HG03064 (cell line): ENCODE data around the gene ADAMTSL1.

Experiments
- ATAC-seq: cut with Tn5 transposase; IDR thresholded peaks from one replicate; pipeline ENCODE4 v1.9.1; 2021; ENCODE audit warnings: low read depth; ENCODE audit not compliant: unreplicated experiment

ADAMTSL1 gene

DNA sequence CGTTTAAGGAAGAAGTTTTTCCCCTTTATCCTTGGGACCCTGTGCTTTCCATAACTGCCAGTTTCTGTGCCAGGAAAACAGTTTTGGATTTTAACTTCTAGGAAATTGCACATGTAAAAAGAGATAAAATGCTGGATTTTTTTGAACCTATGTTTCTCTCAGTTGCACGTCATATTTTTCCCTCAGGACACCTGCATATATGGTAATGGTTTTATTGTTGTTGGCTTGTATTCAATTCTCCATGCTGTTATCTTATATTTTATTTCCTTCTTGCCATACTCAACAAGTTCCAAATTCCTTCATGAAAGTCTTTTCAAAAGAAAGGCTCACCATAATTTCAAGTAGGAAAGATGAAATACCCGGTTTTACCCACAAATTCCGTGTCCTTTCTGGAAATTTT lies 7.9 kb upstream of the ADAMTSL1 start:
- ATAC-seq, result no peak

DNA sequence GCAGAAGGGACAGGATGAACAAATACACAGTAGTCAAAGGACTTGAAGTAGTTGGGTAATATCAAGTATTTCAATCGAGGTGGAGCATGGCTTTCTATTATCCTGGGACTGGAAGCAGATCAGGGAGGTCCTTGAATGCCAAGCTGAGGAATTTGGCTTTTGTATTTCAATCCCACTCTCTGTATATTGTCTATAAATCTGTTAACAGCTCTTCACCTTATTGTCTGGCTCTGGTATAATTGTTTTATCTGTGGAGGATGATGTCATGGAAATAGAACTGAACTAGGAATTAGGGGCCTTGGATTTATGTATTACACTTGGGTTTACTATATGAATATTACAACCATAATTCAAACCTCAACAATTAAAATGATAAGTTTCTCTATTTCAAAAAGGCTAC lies 6.3 kb upstream of the ADAMTSL1 start:
- no peak for ATAC-seq

DNA sequence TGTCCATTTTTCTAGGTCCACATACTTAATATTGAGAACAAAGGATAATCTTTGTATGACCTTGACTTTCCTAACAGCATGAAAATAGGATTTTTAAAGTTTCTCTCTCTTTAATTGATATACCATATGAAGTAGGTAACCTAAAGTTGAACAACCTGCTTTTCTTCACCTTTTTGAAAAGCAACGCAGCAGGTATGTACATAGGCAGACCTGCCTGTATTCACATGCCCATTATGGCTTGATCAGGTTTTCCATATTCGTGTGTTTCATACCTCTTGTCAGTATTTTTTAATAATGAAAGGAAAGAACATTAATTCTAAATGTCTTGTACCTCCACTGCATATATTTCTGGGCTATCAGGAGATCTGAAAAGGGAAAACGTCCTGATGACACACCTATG lies 1.5 kb upstream of the ADAMTSL1 start:
- no peak for ATAC-seq

DNA sequence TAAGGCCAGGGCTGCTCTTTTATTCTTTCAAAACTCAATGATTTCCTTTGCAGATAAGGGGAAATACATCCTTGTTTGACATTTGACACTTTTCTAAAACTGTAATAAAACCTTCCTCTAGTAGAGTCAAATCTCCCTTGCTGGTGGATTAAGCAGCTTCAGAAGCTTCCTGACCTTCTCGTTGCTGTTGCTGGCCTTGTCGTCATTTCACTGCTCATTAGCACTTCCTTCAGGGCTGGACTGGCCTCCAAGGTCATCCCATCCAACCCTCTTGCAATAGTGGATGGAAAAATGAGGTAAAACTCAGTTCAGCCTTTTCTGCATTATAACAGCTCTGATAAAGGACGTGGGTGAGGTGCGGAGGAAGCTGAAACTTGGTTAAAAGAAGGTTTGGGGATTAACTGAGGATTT lies 1.1 kb upstream of the ADAMTSL1 start:
- no peak for ATAC-seq

DNA sequence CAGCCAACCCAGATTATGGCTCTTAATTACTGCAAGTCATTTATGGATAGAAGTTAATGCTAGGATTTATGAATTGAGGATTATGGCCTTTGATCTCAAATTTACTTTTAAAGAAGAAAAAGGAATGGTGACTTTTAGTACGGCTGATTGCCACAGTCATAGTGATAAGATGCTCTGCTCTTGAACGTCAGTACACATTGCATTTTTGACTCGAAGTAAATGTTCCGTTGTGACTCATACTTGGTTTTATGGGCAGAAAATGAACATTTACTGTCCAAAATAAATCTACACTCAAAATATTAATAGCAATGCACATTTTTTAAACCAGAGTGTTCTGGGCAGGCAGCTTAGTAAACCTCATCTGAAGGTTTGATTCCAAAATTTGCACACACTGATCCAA lies 830 bp downstream of the ADAMTSL1 start:
- no peak for ATAC-seq

DNA sequence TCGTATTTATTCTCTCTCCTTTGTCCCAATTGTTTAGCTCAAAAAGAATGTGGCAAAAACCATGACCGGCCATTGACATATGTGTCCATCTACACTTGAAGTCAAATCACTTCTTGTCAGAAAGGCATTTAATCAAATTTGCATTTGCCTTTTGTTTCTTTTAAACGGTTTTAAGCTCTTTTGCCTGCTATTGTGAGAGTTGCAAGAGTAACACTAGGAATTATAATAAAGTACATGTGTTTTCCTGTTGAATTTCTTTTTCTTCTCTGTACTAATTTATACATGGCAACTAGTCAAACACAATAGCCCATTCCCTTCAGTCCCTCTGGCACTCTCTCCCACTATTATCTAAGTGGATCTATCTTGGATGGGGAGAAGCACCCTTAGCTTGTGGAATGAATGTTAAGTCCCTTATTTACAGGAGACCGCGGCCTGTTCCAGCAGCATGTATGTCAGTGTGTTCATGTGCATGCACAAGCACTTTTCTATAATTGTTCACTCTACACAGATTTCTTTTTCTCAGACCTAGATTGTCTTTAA lies 3.2 kb downstream of the ADAMTSL1 start:
- ATAC-seq, result no peak

DNA sequence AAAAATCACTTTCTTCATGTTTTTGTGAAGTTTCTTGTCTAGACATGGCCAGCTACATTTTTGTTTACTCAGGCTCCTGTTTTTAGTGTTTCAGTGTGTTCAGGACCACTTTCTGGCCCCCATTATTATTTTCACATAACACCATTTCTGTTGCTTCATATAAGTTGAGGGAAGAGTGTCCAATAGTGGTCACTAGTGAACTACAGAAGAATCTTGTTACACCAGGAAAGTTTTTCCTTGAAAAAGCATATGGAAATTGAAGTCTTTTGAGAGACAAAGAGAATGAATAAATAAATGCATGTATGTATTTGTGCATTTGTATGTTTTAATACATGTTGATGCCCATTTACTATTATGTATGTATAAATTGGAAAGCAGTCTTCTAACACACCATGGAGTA lies 3.8 kb downstream of the ADAMTSL1 start:
- ATAC-seq, result no peak

DNA sequence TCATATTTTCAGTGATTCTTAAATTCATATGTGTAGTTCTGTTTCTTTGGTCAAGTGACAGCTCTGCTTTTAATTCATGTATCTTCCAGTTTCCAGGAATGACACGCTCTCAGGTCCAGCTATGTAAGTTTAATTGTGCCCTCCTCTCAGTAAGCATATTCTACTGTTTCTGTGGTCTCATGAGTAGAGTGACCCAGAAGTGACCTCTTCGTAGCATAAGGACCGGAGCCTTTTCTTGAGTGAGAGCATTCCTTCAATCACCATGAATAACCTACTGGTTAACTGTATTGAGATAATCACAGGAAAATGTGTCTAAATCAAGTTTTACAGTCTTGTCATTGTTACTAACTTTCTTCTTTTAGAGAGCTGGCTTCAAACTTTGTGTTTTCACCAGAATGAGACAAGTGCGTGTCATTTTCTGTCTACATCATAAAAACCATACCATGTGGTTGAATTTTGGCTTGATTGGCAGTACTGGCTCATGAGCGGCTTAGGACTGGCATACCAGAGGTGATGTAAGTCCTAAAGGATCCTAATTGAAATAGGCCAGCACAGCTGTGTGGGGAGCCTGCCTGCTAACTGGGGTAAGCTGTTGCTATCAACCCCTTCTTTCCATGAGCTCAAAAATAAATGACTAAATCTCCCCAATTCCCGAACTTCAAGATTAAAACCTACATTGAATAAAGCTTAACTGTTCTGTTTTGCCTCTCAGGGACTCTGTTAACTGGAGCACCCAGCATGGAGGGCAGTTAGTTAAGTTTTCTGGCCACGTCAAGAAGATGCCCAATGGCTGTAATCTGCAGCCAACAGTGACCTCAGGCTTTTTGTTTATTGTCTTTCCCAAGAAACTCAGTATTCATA lies 4.8 kb downstream of the ADAMTSL1 start:
- no peak for ATAC-seq

DNA sequence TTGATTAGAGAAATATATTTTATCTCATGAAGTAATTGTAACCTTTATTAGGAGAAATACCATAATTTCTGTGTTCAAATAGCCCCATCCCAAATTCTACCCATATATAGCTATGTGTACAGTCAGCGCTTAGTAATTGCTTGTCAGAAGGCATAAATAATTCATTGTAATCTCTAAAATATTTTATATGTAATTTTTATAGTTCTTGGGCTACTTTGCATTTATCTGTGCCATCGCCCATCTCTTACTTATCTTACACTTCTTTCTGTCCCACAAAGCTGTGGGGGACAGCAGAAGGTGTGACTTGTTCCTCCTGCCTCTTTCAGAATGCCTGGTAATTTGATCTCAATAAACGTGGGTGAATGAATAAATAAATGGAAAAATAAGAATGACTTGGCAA lies 5.5 kb downstream of the ADAMTSL1 start:
- ATAC-seq, result no peak

DNA sequence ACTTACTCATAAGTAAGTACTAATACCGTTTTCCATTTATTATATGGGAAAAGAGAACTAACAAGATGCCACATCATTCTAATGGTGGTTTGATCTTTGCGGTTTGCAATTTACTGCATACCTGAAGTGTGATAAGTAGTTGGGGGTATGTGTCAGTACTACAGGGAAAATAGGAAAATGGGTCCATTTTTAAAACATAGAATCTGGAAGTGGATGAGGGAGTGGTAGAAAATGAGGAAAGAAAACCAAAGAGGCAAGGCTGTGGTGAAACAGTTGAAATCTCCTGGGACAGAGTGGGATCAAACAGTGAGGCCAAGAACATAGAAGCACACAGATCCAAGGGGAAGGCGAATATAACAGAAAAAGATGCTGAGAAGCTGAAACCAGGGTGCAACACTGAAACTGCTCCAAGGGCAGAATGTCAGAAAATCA lies 6.7 kb downstream of the ADAMTSL1 start:
- no peak for ATAC-seq

DNA sequence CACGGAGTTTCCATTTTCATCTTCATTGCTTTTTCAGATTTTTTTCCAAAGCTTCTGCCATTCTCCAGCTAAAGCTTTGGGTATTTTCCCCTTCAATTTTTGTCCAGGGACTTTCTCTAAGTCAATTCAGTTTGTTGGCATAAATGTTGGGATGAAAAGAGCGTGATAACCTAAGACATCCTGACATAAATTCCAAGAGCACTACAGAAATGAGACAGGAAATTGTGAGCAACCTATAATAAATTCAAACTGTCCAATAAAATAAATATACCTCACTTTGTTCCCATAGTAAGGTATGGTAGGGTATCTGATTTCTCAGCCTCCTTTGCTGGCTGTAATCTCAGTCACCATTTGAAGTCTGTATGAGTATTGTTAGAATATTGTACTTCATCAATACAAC lies 8.4 kb downstream of the ADAMTSL1 start:
- ATAC-seq, result no peak

DNA sequence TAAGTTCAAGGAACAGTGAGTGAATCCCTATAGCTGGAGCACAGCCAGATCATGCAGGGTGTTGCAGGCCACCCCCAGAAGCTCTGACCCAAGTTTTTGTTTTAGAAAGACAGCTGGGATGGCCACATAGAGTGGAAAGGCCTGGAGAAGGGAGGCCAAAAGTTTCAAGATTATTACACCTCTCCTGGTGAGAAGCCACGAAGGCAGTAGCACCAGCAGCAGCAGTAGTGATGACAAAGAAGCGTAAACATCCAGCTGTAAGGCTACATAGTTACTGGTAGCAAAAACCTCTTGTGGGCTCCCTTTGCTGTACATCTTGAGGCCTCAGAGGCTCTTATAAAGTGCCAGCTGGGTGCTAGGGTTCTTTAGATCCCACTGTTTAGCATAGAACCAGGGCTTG lies 11.8 kb downstream of the ADAMTSL1 start:
- no peak for ATAC-seq

DNA sequence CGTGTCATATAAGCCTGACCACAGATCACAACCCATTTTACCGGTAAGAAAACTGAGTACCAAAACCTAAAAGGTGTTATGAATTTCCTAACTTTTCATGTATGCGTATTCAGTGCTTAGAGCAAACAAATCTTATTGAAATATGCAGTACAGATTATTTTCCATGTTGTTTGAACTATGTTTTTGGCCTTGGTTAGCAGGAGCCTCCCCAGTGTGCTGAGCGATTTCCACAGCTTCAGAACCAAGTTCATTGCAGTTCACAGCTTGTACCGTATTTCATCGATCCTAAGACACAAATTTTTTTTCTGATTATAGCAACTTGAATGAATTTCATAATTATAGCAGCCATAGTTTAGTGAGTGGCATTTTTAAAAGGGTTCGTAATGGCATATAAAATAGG lies 13.7 kb downstream of the ADAMTSL1 start:
- no peak for ATAC-seq

DNA sequence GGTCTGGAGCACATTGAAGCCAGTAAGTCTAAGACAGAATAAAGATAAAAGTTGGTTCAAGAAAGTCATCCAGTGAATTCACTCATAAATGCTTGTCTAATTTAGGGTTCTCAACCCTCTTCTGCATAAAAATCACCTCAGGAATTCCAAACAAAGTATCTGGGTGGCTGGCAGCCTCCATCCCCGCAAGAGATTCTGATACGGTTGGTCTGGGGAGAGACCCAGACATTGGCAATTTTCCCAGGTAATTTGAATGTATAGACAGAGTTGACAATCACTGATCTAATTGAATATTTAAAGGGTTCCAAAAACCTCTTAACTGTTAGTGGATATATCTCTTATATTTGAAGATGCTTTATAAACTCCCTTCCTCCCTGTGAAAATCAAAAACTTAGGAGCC lies 14.9 kb downstream of the ADAMTSL1 start:
- ATAC-seq, result no peak

DNA sequence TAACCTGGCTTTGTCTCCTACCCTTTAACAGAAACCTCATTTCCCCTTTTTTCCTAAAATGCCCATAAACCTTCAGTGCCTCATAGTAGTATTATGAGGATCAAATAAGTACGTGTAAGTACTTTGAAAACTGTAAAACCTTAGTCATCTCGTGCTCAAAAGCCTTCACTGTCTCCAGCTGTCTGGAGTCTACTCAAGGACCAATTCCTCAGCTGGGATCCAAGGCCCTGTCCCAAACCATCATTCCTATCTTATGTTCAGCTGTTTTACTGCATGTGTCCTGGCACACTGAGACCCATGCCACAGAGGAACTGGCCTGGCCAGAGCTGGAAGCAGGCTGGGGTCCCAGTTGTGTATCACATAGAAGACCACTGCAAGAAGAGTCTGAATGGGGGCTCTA lies 15.9 kb downstream of the ADAMTSL1 start:
- ATAC-seq, result no peak

DNA sequence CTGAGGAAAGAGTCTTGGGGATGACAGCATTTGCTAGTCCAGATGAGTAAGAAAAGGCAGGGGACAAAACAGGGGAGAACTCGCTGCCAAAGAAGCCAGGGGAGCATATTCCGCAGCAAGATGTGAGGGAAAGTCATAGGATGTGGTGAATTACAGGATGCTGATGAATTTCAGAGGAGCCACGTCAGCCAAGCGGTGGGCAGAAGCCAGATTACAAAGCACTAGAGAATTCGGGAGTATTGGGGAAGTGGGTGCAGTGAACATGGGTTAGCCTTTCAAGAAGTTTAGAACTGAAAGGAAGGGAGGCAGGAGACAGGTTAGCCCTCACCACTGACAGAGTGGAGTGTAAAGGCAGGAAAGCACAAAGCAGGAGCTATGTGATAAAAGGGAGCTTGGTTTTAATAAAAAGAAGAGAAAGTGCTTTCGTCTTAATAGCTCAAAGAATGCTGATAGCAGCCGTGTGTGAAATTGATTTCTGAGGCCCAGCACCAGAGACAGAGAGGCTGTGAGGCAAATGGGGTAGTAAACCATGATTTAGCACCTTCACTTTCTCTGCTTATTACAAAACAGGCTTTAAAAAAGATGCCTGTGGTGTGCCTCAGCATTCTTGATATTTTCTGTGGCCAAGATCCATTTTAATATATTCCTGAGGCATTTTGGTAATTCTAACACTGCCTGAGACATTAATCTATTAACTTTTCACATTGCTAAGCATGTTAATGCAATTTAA lies 16.9 kb downstream of the ADAMTSL1 start:
- ATAC-seq, result no peak

DNA sequence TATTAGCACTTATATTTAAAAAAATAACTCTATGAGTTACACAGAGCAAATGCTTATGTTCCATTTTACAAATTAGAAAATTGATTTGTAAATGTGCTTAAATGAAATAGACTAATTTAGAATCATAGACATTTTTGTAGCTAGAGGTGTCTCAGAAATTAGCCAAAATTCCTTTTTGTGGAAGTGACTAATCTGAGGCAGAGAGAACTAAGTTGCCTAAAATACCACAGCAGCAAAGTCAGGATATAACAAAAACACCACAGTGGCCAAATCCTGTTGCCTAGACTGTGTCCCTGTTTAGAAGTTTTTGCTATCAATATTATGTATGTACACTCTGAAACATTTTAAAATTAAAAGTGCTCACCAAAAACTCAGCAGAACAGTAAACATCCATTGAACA lies 18.7 kb downstream of the ADAMTSL1 start:
- ATAC-seq, result no peak

DNA sequence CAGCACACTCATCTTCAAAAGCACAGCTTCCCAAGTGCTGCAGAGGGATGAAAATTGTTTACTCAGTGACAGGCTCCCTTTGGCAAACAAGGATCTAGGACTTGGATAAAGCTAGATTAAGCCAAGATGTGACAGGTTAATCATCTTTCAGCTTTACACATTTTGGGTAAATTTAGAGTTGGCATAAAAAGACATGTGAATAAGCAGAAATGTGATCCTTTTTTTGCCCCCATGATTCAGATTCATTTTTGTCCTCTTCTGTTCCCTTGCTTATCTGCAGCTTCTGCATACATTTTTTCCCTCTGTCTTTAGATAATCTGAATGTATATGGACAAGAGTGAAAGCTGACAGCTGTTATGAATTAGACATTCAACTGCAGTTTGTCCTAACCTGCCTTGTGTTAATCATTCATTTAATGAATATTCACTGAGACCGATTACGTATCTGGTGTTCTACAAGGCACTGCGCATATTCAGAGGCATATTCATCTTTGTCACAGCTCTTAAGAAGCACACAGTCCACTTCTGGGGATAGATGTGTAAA lies 19.6 kb downstream of the ADAMTSL1 start:
- ATAC-seq, result no peak

DNA sequence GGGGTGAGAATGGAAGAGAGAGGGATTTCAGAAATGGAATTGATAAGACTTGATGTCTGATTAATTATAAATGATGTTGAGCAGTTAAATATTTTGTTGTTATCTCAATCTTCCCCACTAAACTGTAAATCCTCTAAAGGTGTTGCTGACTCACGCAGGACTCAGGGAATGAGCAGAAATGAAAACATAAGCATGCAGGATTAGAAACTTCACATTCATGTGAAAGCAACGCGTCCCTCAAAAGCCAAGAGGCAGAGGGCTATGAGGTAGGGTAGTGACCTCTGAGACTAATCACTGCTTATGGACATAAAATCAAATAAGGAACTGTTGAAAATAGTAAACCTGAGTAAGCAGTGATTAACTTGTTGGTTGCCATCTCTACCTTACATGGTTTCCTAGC lies 21.1 kb downstream of the ADAMTSL1 start:
- ATAC-seq, result no peak

DNA sequence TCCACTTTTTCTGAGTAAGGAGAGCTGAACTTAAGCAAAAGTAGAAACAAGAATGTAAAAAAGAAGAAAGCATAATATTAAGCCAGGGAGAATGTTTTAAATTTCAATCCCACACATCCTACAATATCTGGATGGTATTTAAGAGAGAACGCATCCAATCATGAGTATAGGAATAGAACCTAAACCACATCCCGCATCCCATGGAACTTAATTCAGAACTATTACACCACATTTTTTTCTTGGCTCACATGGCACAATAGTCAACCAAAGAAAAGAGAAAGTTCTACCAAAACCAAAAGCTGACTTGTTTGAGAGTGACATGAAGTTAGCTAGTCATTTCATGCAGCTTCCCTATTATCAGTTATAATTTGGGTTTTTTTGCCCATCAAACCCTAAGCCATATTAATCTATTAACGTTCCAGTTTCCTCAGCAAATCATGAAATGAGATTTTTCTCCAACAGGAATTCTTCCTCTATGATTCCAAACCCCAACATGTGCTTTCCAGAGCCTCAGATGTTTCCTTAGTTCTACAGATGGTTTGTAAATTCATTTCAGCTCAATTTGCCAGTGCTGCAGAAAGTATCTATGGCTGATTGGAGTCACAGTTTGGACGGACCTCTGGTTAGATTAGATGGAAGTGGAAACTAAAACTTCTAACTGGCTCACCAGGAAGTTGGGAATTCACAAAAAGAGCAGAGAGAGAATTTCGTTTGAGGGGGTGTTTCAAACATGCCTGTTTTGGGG lies 22.5 kb downstream of the ADAMTSL1 start:
- ATAC-seq, result no peak

DNA sequence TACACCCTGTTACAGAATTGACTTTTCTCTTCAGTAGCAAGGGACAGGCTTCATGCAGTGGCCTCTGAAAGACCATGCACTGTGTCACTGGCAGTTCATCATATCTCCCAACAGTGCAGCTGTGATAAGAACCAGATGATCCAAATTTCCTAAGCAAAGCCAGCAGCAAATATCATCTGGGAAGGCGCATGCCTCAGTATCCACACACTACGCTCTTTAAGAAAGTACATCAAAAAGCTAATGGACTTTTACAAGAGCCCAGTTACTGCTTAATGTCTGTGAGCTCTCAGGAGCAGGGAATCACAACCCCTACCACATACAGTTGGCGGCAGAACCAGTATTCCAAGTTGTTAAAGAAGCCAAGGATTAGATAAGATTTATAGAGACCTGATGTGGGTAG lies 25.1 kb downstream of the ADAMTSL1 start:
- ATAC-seq, result no peak
